Aorta (tissue), 5 donors: ENCODE data around the gene CORO6. TPM values are rescaled to one million over a fixed set of nuclear protein-coding genes. Genes with fewer than 3 reads are reported as not detected.

ENCODE experiments used
- ATAC-seq: fragments of 200-7000 bp; cut with Tn5 transposase; one replicate; pipeline ENCODE4 v1.9.1; 2022; ENCODE audit warnings: moderate library complexity; ENCODE audit not compliant: low FRiP score
- DNase-seq, 2 donors: peaks; one replicate each; pipeline ENCODE4 v3.0.0-alpha.2; 2020
- H3K27ac ChIP-seq, 2 donors: one replicate each; pipeline ENCODE4 v1.5.1; 2013; ENCODE audit warnings: low read length in 2 of 2, mild to moderate bottlenecking in 2 of 2, moderate library complexity in 2 of 2, control low read depth in 1 of 2, inconsistent platforms in 1 of 2, low read depth in 1 of 2
- H3K27me3 ChIP-seq, 2 donors: one replicate each; pipeline ENCODE4 v1.6.1; 2013; ENCODE audit warnings: control low read depth in 1 of 2, low read length in 1 of 2, mild to moderate bottlenecking in 1 of 2, moderate library complexity in 1 of 2; ENCODE audit not compliant: insufficient read depth in 2 of 2, control insufficient read depth in 1 of 2
- H3K36me3 ChIP-seq, 2 donors: one replicate each; pipeline ENCODE4 v1.6.1; 2013; ENCODE audit warnings: control low read depth in 1 of 2, low read length in 1 of 2, mild to moderate bottlenecking in 1 of 2; ENCODE audit not compliant: insufficient read depth in 2 of 2, control insufficient read depth in 1 of 2
- H3K4me1 ChIP-seq, 2 donors: one replicate each; pipeline ENCODE4 v1.6.1; 2013; ENCODE audit warnings: low read length in 2 of 2, control low read depth in 1 of 2, mild to moderate bottlenecking in 1 of 2, moderate library complexity in 1 of 2; ENCODE audit not compliant: insufficient read depth in 2 of 2, control insufficient read depth in 1 of 2
- H3K4me3 ChIP-seq, 2 donors: one replicate each; pipeline ENCODE4 v1.5.1; 2013; ENCODE audit warnings: low read length in 2 of 2, control low read depth in 1 of 2, mild to moderate bottlenecking in 1 of 2
- H3K9me3 ChIP-seq: one replicate; pipeline ENCODE4 v1.6.1; 2013; ENCODE audit warnings: mild to moderate bottlenecking, low read length; ENCODE audit not compliant: control insufficient read depth
- WGBS, 2 donors: extraction: QIAGEN DNeasy Blood & Tissue Kit; methylation state at CpG; one replicate each; pipeline ENCODE4 v1.1.7; 2013; 5-methylcytosine and 5-hydroxymethylcytosine counted together
- intact Hi-C, 2 donors: fragments of 100-400 bp; cut with DNase I; formaldehyde crosslinking; loops; one replicate each; pipeline versions ENCODE4 v1.14.2 to v1.15.0; 2022
- long read RNA-seq, 2 donors: library from polyadenylated mRNA; unstranded; transcript quantifications; one replicate each; pipeline ENCODE4 v2.0.0, GENCODE V29; 2020 to 2021
- polyA plus RNA-seq, 2 donors: library from polyadenylated mRNA; stranded (reverse); fragments of 200-250 nt; gene quantifications; one replicate each; pipeline ENCODE4 v1.2.3, GENCODE V29; 2013
- total RNA-seq, 2 donors: library from RNA; stranded (reverse); fragmentation: NEBNext Ultra II Directional; extraction: Animal tissue kit (Norgen Biotek cat#: 25700); gene quantifications; one replicate each; pipeline ENCODE4 v1.2.1, GENCODE V29; 2021
- donor health status: healthy with polysubstance abuse.
- donor health status: Bipolar disorder and iron deficiency.
- donor health status: DM: no; HTN: no; CAD: no.
- donor health status: DM: no; HTN: no; CAD: no.
- donor health status: DM: yes; HTN: yes; CAD: no.

Gene CORO6
- total RNA-seq = 10 to 100 TPM in 1 of 2 donors, 1 to 10 TPM in 1; 9.9 to 12.3 TPM
- polyA plus RNA-seq = 10 to 100 TPM in 1 of 2 donors, 1 to 10 TPM in 1; 2.9 to 51.6 TPM
- long read RNA-seq, donor 1, partial matches to known transcripts = 6 of 20 reads
- long read RNA-seq, donor 1, other reads (novel, unspliced or antisense) = 12 of 20 reads
- long read RNA-seq, donor 2, partial matches to known transcripts = 3 of 19 reads
- long read RNA-seq, donor 2, other reads (novel, unspliced or antisense) = 15 of 19 reads

DNA sequence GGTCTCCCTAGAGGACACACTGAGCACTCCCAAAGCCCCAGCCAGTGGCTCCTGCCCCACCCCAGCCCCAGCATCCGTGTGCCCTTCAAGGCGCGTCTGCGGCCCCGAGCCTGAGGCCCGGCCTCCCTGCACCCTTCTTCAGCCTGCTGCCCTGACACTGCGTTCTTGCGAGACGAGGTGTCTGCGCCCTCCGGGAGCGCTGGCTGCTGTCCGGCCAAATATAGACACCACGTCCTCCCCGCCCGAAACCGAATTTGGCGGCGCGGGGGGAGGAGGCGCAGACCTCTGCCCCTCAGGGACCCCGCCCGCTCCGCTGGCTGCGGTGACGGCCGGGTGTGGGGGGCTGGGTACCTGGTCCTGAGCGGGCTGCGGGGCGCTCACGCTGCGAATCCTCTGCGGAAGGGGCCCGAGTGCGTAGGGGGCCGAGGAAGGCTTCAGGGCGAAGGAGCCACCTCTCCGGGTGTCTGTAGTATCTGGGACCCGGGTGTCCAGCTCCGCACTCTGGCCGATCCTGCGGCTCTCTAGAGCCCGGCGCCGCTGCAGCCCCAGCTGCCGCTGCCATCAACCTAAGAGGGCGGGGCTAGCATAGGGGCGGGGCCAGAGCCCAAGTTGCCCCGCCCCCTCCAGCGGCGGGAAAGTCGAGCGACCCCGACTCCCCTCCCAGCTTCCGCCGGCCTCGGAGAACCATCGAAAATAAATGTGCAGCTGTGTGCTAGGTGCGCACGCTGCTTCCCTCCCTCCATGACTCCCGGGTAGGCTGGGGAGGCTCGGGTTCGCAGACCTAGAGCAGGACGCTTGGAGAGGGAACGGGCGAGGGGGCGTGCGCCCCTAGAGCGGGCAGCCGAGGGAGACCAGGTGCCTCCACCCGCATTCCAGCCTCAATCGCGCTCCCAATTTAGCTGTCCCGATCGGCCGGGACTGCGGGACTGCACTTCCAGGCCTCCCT is at the start of gene CORO6:
Gene CORO6 (minus strand): TSS at position 576 of the 946 bp plus-strand sequence. CDS start 1,491 bp downstream, outside the sequence.
- Histone ChIP-seq H3K27me3 (no peaks in the 10 kb centered on the region), H3K4me1 (no peaks in the 10 kb centered on the region), H3K4me3 (peak within 1 kb of the TSS; percentile 51 to 65), H3K27ac (peak within 1 kb of the TSS in 1 of 2 donors; percentile 28), H3K36me3 (no peaks in the 10 kb centered on the region), H3K9me3 (no peaks in the 10 kb centered on the region)
- ATAC-seq (peak; percentile 86), DNase-seq (peak in 1 of 2 donors; percentile 88)
- WGBS, 2 donors = 2 to 4% methylated on average over 65 to 77 of the region's 77 CpGs
- intact Hi-C loops = loop anchor here in 1 of 2 donors (5.0 kb wide), 2 partner anchors 35 to 155 kb away; partner anchors contain the start of gene GIT1

DNA sequence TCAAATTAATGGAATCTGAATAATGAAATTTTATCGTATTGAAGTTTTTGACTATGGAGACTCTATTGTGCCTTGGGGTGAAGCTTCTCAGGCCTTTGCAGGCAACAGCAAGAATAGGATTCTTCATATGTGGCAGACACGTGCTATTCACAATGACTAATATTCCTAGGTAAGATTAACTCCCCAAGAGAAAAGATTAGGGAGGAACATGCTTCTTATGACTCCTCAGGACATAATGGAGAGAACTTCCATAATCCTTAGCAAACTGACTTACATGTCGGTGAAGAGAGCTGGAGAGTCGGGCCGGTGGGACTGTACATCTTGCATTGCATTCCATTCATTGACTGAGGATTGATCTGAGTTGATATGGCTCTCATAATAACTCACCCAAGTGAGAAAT is 48.9 kb upstream of the CORO6 start:
- ATAC-seq = no peak
- H3K4me3 ChIP-seq = no peak overlapping the region
- 88 to 89% methylated on average over 5 of the region's 5 CpGs for WGBS, 2 donors
- H3K27ac ChIP-seq = no peak overlapping the region
- H3K4me1 ChIP-seq = no peaks in the 10 kb centered on the region
- H3K9me3 ChIP-seq = no peaks in the 10 kb centered on the region
- peaks cover 0 to 3% of the 10 kb centered on the region in 2 donors for H3K36me3 ChIP-seq
- no peaks in the 10 kb centered on the region for H3K27me3 ChIP-seq
- DNase-seq = no peak
- intact Hi-C loops = no loop called here

DNA sequence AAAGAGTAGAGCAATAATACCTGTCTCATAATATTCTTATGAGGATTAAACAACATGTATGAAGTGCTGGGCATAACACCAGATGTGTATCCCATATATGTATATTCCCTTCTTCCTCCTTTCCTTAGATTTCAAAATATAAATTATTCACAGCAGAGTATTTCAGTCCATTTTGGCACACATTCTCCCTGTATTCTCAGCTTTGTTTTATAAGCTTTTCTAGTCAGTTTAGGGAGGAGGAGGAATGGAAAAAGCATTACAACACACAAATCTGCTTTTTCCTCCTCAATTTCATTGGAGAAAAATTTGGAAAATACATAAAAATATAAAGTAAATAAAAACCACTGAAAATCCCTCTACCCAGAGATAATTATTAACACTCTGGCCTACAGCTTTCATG is 46.6 kb upstream of the CORO6 start:
- Histone ChIP-seq H3K27ac (no peak overlapping the region), H3K4me1 (no peaks in the 10 kb centered on the region), H3K36me3 (peaks cover 0 to 3% of the 10 kb centered on the region in 2 donors), H3K9me3 (no peaks in the 10 kb centered on the region), H3K4me3 (no peak overlapping the region), H3K27me3 (no peaks in the 10 kb centered on the region)
- ATAC-seq (no peak), DNase-seq (no peak)
- intact Hi-C loops = no loop called here

DNA sequence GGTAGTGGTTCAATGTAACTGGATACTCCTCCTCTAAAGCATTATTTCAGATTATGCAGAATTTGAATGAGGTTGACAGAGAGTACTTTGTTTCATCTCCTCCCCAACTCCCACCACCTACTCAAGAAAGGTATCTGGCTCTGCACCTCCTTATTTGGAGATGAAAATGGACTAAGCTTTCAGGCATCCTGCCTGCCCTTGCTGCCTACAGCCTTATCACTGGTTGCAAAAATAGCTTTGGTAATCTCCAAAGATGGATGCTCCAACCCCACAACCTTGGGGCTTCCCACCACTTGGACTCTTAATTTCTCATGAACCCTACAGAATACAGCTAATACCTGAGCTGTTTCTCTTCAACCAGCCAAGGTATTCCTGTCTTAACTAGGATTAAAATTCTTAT is 45.3 kb upstream of the CORO6 start:
- H3K4me1 ChIP-seq = no peaks in the 10 kb centered on the region
- H3K27me3 ChIP-seq = no peaks in the 10 kb centered on the region
- no peak overlapping the region for H3K4me3 ChIP-seq
- no peaks in the 10 kb centered on the region for H3K9me3 ChIP-seq
- H3K27ac ChIP-seq = no peak overlapping the region
- ATAC-seq = no peak
- H3K36me3 ChIP-seq = peaks cover 0 to 3% of the 10 kb centered on the region in 2 donors
- intact Hi-C loops = no loop called here
- DNase-seq = no peak

DNA sequence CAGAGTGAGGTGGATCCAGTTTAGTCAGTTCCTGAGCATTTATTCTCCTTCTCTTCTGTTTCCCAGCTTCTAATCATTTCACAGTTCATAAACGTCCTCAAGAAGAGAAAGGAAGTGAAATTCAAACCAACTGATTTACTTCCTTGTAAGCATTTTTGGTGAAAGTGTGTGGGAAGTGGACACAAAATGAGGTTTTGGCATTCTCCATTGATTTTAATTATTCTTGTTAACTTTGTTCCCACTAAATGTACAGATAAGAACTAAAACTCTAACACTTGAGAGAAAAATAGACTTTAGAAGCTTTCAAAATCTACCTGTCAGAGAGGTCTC is 42.7 kb upstream of the CORO6 start:
- ATAC-seq = no peak
- DNase-seq = no peak
- no peaks in the 10 kb centered on the region for H3K4me1 ChIP-seq
- no peak overlapping the region for H3K27ac ChIP-seq
- H3K36me3 ChIP-seq = peaks cover 0 to 3% of the 10 kb centered on the region in 2 donors
- no peaks in the 10 kb centered on the region for H3K9me3 ChIP-seq
- intact Hi-C loops = no loop called here
- 28 to 34% methylated on average over 1 of the region's 1 CpG for WGBS, 2 donors
- no peaks in the 10 kb centered on the region for H3K27me3 ChIP-seq
- H3K4me3 ChIP-seq = no peak overlapping the region

DNA sequence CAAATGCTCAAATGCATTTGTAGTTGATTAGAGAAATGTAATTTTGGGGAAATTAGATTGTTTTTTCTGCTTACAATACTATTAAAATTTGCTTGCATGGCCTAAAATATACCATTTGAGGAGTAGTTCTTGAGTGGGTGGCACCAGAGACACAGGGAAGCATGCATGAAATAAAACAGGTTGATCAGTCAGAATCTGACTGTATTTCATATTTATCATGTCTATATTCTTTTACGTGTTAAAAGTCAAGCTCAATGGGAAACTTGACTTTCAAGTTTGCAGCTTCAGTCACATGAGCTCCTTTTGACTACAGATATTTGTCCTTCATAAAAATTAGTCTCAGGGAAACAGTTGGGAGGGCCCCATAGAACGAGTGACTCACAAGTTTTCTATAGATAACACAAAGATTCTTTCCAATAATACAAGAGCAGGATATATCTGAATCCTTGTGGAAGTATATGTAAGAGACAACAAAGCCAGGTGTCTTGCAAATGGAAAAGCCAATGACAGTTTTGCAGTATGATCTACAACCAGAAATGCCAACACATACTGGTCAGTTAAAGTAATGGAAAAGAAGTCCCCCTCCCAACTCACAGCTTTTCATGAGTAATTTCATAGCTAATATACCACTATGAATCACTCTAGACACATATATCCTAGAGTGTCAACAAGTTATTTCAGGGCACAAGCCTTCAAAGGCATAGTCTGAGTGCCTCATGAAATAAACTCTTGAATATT is 42.2 kb upstream of the CORO6 start:
- no peak for DNase-seq
- Histone ChIP-seq H3K36me3 (peaks cover 0 to 3% of the 10 kb centered on the region in 2 donors), H3K27me3 (no peaks in the 10 kb centered on the region), H3K27ac (no peak overlapping the region), H3K4me1 (no peaks in the 10 kb centered on the region), H3K9me3 (no peaks in the 10 kb centered on the region), H3K4me3 (no peak overlapping the region)
- intact Hi-C loops = no loop called here
- no peak for ATAC-seq
- 71 to 72% methylated on average over 2 of the region's 2 CpGs for WGBS, 2 donors

DNA sequence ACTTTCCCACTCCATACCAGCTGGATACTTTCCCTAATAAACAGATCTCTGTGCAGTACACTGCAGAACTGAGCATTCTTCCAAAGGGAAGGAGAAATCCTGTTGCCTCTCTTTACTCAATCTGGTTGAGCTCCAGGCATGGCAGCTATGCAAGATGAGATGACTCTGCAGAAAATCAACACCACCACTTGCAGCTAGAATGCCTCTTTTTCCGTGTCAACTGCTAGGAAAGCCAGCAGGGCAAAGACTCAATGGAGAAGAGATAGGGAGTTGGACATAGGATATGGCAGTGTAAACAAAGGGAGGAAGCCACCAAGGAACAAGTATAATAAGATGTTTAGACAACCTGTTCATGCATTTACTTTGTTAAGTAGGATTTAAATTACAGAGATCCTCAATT is 40.4 kb upstream of the CORO6 start:
- 3 to 5% methylated on average over 1 of the region's 1 CpG for WGBS, 2 donors
- DNase-seq (no peak), ATAC-seq (no peak)
- Histone ChIP-seq H3K27me3 (no peaks in the 10 kb centered on the region), H3K4me3 (no peak overlapping the region), H3K9me3 (no peaks in the 10 kb centered on the region), H3K36me3 (peaks cover 0 to 3% of the 10 kb centered on the region in 2 donors), H3K4me1 (no peaks in the 10 kb centered on the region), H3K27ac (no peak overlapping the region)
- intact Hi-C loops = no loop called here

DNA sequence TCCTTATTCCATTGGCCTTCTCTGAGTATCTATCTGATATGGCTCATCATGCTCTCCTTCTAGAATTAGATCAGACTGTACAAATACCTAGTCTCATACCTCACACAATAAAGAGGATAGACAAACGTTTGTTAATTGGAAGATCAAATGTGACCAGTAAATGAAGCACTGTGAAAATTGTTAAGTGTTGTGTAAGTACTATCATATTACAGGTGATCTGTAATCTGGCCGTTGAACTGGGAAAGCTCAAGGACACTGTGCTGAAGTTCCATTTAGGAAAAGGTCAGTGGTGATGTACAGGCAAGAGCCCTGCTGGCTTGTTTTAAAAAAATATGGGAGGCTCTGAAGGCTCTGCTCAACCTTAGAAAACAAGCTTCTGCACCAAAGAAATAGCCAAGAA is 38.5 kb upstream of the CORO6 start:
- WGBS, 2 donors = 70% methylated on average over 2 of the region's 2 CpGs
- DNase-seq = no peak
- H3K4me3 ChIP-seq = no peak overlapping the region
- no peaks in the 10 kb centered on the region for H3K27me3 ChIP-seq
- no peaks in the 10 kb centered on the region for H3K9me3 ChIP-seq
- no peak for ATAC-seq
- no peaks in the 10 kb centered on the region for H3K36me3 ChIP-seq
- intact Hi-C loops = no loop called here
- H3K4me1 ChIP-seq = no peaks in the 10 kb centered on the region
- H3K27ac ChIP-seq = no peak overlapping the region
